Activated naive CD8-positive, alpha-beta T cell treated with anti-CD3 and anti-CD28 coated beads for 36 hours (primary cell): ENCODE measurements around the gene C20orf96. TPM values are rescaled to one million over a fixed set of nuclear protein-coding genes. Genes with fewer than 3 reads are reported as not detected.
A peak's percentile ranks its signal among the peaks of the same experiment; 100 is the strongest.
"Not testable (repeated sequence)": the region's sequence is repeated elsewhere in the genome, so short reads cannot be mapped to it uniquely, and the experiment has no call there.

Experiments
- DNase-seq: peaks from one replicate; pipeline ENCODE4 v3.0.0; 2021
- H3K27ac Mint-ChIP-seq: one replicate; pipeline ENCODE4 v1.8.0; 2022; ENCODE audit warnings: mild to moderate bottlenecking, moderate library complexity, mixed read lengths
- H3K27me3 Mint-ChIP-seq: one replicate; pipeline ENCODE4 v1.8.0; 2022; ENCODE audit warnings: mild to moderate bottlenecking, mixed read lengths
- H3K36me3 Mint-ChIP-seq: one replicate; pipeline ENCODE4 v1.8.0; 2021; ENCODE audit warnings: mild to moderate bottlenecking, mixed read lengths
- H3K4me1 Mint-ChIP-seq: one replicate; pipeline ENCODE4 v1.8.0; 2021; ENCODE audit warnings: mixed read lengths
- H3K4me3 Mint-ChIP-seq: one replicate; pipeline ENCODE4 v1.8.0; 2022; ENCODE audit warnings: mild to moderate bottlenecking, moderate library complexity, mixed read lengths
- H3K9me3 Mint-ChIP-seq: one replicate; pipeline ENCODE4 v1.8.0; 2022; ENCODE audit warnings: mixed read lengths
- total RNA-seq, 2 experiments: library from RNA; stranded (reverse); gene quantifications; one replicate each; pipeline ENCODE4 v1.2.3, GENCODE V29; 2021

Gene C20orf96
- total RNA-seq, 2 experiments from 2014 or later, result 7.5 to 7.8 TPM

DNA sequence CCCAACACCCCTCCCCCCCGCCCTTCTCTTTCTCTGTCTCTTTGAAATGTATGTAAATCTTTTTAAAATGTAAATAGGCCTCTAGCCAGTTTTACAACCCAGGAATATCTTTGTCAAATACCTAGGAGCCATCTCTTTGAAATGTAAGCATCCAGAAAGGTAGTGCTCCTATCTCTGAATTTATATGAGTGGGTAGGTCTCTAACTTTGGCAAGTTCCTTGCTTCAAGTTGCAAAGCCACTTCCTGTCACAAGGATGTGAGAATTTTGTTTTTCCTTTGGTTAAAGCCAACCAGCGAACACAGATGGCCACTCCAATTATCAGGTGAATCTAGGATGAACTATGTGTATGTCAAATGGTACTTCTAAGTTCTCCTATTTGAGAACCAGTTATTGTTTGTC lies 39.2 kb downstream of the C20orf96 start:
- Mint-ChIP-seq H3K27ac (no peak overlapping the region), H3K4me1 (peaks cover 6% of the 10 kb centered on the region), H3K9me3 (no peaks in the 10 kb centered on the region), H3K27me3 (no peaks in the 10 kb centered on the region), H3K4me3 (no peak overlapping the region), H3K36me3 (no peaks in the 10 kb centered on the region)
- DNase-seq, result no peak

GRCh38 chr20:242905-243304 lies 47.6 kb downstream of the C20orf96 start:
- H3K27ac Mint-ChIP-seq, result no peak overlapping the region
- H3K4me1 Mint-ChIP-seq, result peaks cover 5% of the 10 kb centered on the region

GRCh38 chr20:237929-238328 lies 52.6 kb downstream of the C20orf96 start:
- no peaks in the 10 kb centered on the region for H3K36me3 Mint-ChIP-seq
- DNase-seq, result no peak
- H3K4me3 Mint-ChIP-seq, result peak overlapping the region; percentile 72
- H3K4me1 Mint-ChIP-seq, result peaks cover 18% of the 10 kb centered on the region
- H3K27me3 Mint-ChIP-seq, result peaks cover 3% of the 10 kb centered on the region
- H3K27ac Mint-ChIP-seq, result peak overlapping the region; percentile 89
- no peaks in the 10 kb centered on the region for H3K9me3 Mint-ChIP-seq

More at GRCh38 chr20:242905-243304, 47.6 kb downstream of the C20orf96 start:
- no peak for DNase-seq
- Mint-ChIP-seq H3K4me3 (no peak overlapping the region), H3K27me3 (peaks cover 3% of the 10 kb centered on the region), H3K9me3 (no peaks in the 10 kb centered on the region), H3K36me3 (no peaks in the 10 kb centered on the region)

GRCh38 chr20:237489-237888 lies 53.1 kb downstream of the C20orf96 start:
- H3K27me3 Mint-ChIP-seq, result peaks cover 3% of the 10 kb centered on the region
- peak overlapping the region; percentile 89 for H3K27ac Mint-ChIP-seq
- peak; percentile 46 for DNase-seq
- peak overlapping the region; percentile 72 for H3K4me3 Mint-ChIP-seq
- H3K36me3 Mint-ChIP-seq, result no peaks in the 10 kb centered on the region
- H3K4me1 Mint-ChIP-seq, result peaks cover 18% of the 10 kb centered on the region
- H3K9me3 Mint-ChIP-seq, result no peaks in the 10 kb centered on the region

- H3K9me3 Mint-ChIP-seq, result no peaks in the 10 kb centered on the region
- H3K36me3 Mint-ChIP-seq, result no peaks in the 10 kb centered on the region
- DNase-seq, result no peak
- H3K27me3 Mint-ChIP-seq, result no peaks in the 10 kb centered on the region
- H3K27ac Mint-ChIP-seq, result no peak overlapping the region
- peaks cover 18% of the 10 kb centered on the region for H3K4me1 Mint-ChIP-seq
- H3K4me3 Mint-ChIP-seq, result no peak overlapping the region
Observed at GRCh38 chr20:235891-236290, 54.7 kb downstream of the C20orf96 start.

DNA sequence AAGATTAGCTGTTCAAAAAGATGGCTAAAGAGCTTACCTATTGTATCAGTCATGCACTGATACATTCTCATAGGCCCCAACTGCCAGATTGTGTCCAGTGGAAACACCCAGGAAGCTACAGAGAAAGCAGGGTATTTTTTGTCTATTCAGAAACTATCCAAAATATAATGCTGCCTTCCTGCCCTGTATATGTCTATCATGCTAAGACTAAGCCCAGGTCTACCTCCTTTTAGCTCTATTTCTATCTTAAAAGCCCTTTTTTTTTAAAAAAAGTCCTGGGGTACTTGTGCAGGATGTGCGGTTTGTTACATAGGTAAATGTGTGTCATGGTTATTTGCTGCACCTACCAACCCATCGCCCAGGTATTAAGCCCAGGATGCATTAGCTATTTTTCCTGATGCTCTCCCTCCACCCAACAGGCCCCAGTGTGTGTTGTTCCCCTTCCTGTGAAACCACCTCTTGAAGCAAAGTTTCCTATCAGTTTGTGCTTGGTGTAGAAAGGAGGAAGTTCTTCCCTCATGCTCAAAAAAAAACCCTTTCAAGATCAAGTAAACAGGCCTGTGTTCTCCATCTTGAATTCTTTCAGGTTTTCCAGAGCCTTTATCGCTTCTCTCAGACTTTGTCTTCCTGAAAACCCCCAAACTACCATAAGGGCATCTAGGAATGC lies 63.0 kb downstream of the C20orf96 start:
- Mint-ChIP-seq H3K27ac (peak overlapping the region; percentile 61), H3K4me3 (no peak overlapping the region), H3K27me3 (no peaks in the 10 kb centered on the region), H3K9me3 (peaks cover 4% of the 10 kb centered on the region), H3K4me1 (peaks cover 18% of the 10 kb centered on the region), H3K36me3 (peaks cover 3% of the 10 kb centered on the region)
- no peak for DNase-seq

DNA sequence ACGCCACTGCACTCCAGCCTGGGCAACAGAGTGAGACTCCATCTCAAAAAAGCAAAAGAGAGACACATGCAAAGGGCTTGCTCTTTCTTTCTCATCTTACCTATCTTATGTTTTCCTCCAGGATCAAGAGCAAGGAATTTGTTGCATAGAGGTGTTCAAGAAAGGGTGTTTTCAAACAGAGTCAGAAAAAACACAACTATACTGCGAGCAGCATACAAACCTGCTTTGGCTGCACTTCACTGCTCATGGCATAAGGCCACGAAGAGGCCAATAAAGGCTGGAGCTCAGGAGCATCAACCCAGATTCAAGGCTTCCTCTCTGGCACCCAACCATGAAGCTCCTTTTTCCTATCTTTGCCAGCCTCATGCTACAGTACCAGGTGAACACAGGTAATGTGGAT lies 63.6 kb downstream of the C20orf96 start, which contains the start of gene DEFB129:
TSS of gene DEFB129 (plus strand) at position 301 of the 400 bp plus-strand sequence. CDS start at position 332, 31 bp downstream.
- Mint-ChIP-seq H3K27me3 (no peaks in the 10 kb centered on the region), H3K27ac (peak within 1 kb of the TSS; percentile 61), H3K9me3 (peaks cover 4% of the 10 kb centered on the region), H3K4me3 (no peak within 1 kb of the TSS), H3K4me1 (peaks cover 18% of the 10 kb centered on the region), H3K36me3 (peaks cover 3% of the 10 kb centered on the region)
- DNase-seq, result no peak

DNA sequence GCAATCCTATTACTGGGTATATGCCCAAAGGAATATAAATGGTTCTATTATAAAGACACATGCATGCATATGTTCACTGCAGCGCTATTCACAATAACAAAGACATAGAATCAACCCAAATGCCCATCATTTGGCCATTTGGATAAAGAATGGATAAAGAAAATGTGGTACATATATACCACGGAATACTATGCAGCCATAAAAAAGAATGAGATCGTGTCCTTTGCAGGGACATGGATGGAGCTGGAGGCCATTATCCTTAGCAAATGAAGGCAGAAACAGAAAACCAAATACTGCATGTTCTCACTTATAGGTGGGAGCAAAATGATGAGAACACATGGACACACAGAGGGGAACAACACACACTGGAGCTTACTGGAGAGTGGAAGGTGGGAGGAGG lies 64.7 kb downstream of the C20orf96 start:
- H3K27me3 Mint-ChIP-seq, H3K36me3 Mint-ChIP-seq, DNase-seq, H3K4me3 Mint-ChIP-seq, H3K9me3 Mint-ChIP-seq: not testable (repeated sequence)
- Mint-ChIP-seq H3K27ac (peak overlapping the region; percentile 72), H3K4me1 (peaks cover 18% of the 10 kb centered on the region)

DNA sequence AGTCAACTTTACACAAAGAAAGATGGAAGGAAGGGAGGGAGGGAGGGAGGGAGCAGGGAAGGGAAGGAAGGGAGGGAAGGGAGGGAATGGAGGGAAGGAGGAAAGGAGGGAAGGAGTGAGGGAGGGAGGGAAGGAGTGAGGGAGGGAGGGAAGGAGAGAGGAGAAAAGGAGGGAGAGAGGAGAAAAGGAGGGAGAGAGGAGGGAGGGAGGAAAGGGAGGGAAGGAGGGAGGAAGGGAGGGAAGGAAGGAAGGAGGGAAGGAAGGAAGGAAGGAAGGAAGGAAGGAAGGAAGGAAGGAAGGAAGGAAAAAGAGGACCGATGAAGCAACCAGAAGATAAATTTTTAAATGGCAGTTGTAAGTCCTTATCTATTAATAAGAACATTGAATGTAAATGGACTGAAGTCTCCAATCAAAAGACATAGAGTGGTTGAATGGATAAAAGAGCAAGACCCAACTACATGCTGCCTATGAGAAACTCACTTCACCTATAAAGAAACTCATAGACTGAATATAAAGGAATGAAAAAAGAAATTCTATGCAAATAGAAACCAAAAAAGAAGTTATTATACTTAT lies 69.2 kb downstream of the C20orf96 start:
- peaks cover 3% of the 10 kb centered on the region for H3K36me3 Mint-ChIP-seq
- peaks cover 19% of the 10 kb centered on the region for H3K27me3 Mint-ChIP-seq
- no peak for DNase-seq
- H3K27ac Mint-ChIP-seq, result no peak overlapping the region
- H3K9me3 Mint-ChIP-seq, result peaks cover 3% of the 10 kb centered on the region
- peaks cover 2% of the 10 kb centered on the region for H3K4me1 Mint-ChIP-seq
- no peak overlapping the region for H3K4me3 Mint-ChIP-seq

Other genes with a start within 250 kb of the C20orf96 start
- not detected for gene DEFB125, start 203.1 kb downstream of the C20orf96 start, total RNA-seq
- not detected for gene DEFB126, start 148.2 kb downstream of the C20orf96 start, total RNA-seq
- gene DEFB127, start 133.3 kb downstream of the C20orf96 start, total RNA-seq, result not detected
- gene DEFB128, start 101.0 kb downstream of the C20orf96 start, total RNA-seq, result not detected
- not detected for gene DEFB129, start 63.5 kb downstream of the C20orf96 start, total RNA-seq
- not detected for gene DEFB132, start 33.0 kb downstream of the C20orf96 start, total RNA-seq
- gene ZCCHC3, start 6.8 kb upstream of the C20orf96 start, total RNA-seq, result 10 to 100 TPM; 23.3 to 24.5 TPM
- gene SOX12, start 34.8 kb upstream of the C20orf96 start, total RNA-seq, result 10 to 100 TPM; 13.1 to 13.3 TPM
- gene NRSN2, start 56.4 kb upstream of the C20orf96 start, total RNA-seq, result 10 to 100 TPM; 11.2 to 12.6 TPM
- gene TRIB3, start 90.0 kb upstream of the C20orf96 start, total RNA-seq, result 10 to 100 TPM; 57.8 to 58.0 TPM
- 100 to 1,000 TPM; 113 to 115 TPM for gene RBCK1, start 117.5 kb upstream of the C20orf96 start, total RNA-seq
- gene TBC1D20, start 171.8 kb upstream of the C20orf96 start, total RNA-seq, result 10 to 100 TPM; 18.4 to 18.6 TPM